Testis (tissue), 3 donors: ENCODE data around the gene POMP. TPM values are rescaled to one million over a fixed set of nuclear protein-coding genes. Genes with fewer than 3 reads are reported as not detected.

Source experiments
- DNase-seq: peaks from one replicate; pipeline ENCODE4 v3.0.0-alpha.2; 2019
- H3K27ac ChIP-seq, 2 donors: fragments of 200-600 bp; sonication (generic); one replicate each; pipeline ENCODE4 v1.5.1; 2019
- H3K27me3 ChIP-seq: fragments of 200-600 bp; sonication (generic); one replicate; pipeline ENCODE4 v1.5.1; 2019
- H3K36me3 ChIP-seq: fragments of 200-600 bp; sonication (generic); one replicate; pipeline ENCODE4 v1.5.1; 2017; ENCODE audit warnings: low read depth; ENCODE audit errors: missing control alignments
- H3K4me1 ChIP-seq: fragments of 200-600 bp; sonication (generic); one replicate; pipeline ENCODE4 v1.5.1; 2019
- H3K4me3 ChIP-seq, 2 donors: fragments of 200-600 bp; sonication (generic); one replicate each; pipeline ENCODE4 v1.5.1; 2017 to 2019
- H3K9me3 ChIP-seq: fragments of 200-600 bp; sonication (generic); one replicate; pipeline ENCODE4 v1.5.1; 2017
- CTCF ChIP-seq, 3 experiments: fragments of 450-650 bp in 2 of 3; fragments of 200-600 bp in 1 of 3; sonication (generic) in 1 of 3; IDR thresholded peaks; one replicate each; pipeline ENCODE4 v1.5.1; 2016 to 2019; ENCODE audit warnings: antibody characterized with exemption in 3 of 3, mild to moderate bottlenecking in 2 of 3, moderate library complexity in 1 of 3
- POLR2A ChIP-seq: fragments of 450-650 bp; IDR thresholded peaks from one replicate; pipeline ENCODE4 v1.6.1; 2017; ENCODE audit warnings: antibody characterized with exemption, mild to moderate bottlenecking, moderate library complexity
- WGBS, 2 donors: methylation state at CpG; one replicate each; pipeline ENCODE4 v1.1.5; 2018; 5-methylcytosine and 5-hydroxymethylcytosine counted together
- intact Hi-C: fragments of 100-400 bp; cut with DNase I; formaldehyde crosslinking; loops from one replicate; pipeline ENCODE4 v1.15.1; 2023; ENCODE audit warnings: low total_unique reads
- polyA plus RNA-seq: library from polyadenylated mRNA; stranded (reverse); fragments of 350-450 nt; fragmentation: Illumina TruSeq; extraction: RNeasy Lipid Tissue Mini Kit (QIAGEN cat#74804); gene quantifications from one replicate; pipeline ENCODE4 v1.2.3, GENCODE V29; 2014; ENCODE audit warnings: low read depth, low replicate concordance; ENCODE audit not compliant: insufficient read depth
- total RNA-seq, 2 donors: library from RNA; depleted of rRNA; stranded (reverse); fragments of >200 nt; gene quantifications; one replicate each; pipeline ENCODE4 v1.2.3, GENCODE V29; 2016

The POMP gene
- total and polyA plus RNA-seq, 3 donors from 2014 or later = 53.4 to 114 (median 57.3) TPM

DNA sequence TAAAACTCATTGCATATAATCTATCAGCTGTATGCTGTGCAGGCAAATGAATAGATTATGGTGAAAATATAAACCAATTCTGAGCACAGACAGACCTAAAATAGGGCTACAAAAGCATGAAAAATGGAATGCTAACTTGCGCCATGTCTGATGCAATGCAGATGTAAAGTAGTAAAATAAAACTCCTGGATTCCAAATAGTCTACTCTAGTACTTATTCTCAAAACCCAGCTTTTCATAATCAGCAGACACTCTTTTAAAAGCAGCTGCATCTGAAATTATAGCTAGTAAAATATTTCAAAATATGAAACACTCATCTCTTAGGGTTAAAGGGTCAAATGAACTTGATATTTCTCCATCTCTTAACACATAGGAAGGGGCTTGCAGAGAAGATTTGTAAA lies 4.7 kb upstream of the POMP start:
- intact Hi-C loops = no loop called here

GRCh38 chr13:28655561-28655960 lies 3.4 kb upstream of the POMP start:
- intact Hi-C loops = no loop called here
- WGBS, 2 donors = 67 to 81% methylated on average over 3 of the region's 3 CpGs
- Histone ChIP-seq H3K27ac (no peak overlapping the region), H3K4me1 (peaks cover 21% of the 10 kb centered on the region), H3K27me3 (no peaks in the 10 kb centered on the region), H3K4me3 (no peak overlapping the region), H3K36me3 (no peaks in the 10 kb centered on the region), H3K9me3 (no peaks in the 10 kb centered on the region)
- DNase-seq = no peak
- TF ChIP-seq CTCF (IDR thresholded peaks at IDR 0.05) = no peak
- no peak for TF ChIP-seq POLR2A

More for the DNA sequence above, 4.7 kb upstream of the POMP start:
- DNase-seq = no peak
- H3K4me1 ChIP-seq = peaks cover 11% of the 10 kb centered on the region
- 91 to 93% methylated on average over 1 of the region's 1 CpG for WGBS, 2 donors
- no peaks in the 10 kb centered on the region for H3K9me3 ChIP-seq
- H3K4me3 ChIP-seq = no peak overlapping the region
- no peaks in the 10 kb centered on the region for H3K27me3 ChIP-seq
- H3K36me3 ChIP-seq = no peaks in the 10 kb centered on the region
- TF ChIP-seq POLR2A (no peak), CTCF (IDR thresholded peaks at IDR 0.05) (no peak)
- no peak overlapping the region for H3K27ac ChIP-seq

DNA sequence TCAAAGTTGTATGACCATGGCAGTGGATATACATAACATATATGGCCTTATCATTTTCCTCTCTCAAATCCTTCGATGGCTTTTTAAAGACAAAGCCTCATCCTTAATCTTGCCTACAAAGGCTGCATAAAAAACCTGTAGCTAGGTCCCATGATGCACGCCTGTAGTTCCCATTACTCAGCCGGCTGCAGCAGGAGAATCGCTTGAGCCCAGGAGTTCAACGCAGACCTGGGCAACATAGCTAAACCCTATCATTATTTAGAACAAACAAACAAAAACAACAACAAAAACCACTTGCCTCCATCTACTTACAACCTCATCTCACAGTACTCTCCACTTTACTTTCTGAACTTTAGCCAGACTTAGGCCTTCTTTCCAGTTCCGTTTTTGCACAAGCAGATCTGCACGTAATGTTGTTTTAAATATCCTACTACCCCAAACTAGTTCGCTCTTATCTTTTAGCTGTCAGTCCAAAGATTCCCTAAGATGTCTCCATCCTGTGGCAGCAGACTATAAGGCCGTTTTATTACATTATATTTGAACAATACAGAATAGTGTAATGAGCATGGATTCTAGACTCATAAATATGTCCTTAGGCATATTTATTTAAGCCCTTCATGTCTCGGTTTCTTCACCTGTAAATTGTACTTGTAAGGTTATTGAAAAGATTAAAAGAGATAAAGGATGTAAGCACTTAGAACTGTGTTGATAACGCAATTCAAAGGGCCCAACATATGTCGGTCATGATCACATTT lies 969 bp upstream of the POMP start:
- TF ChIP-seq POLR2A (no peak), CTCF (IDR thresholded peaks at IDR 0.05) (peak in 1 of 3 experiments; percentile 6)
- Histone ChIP-seq H3K27ac (peak overlapping the region; percentile 91 to 93), H3K27me3 (no peaks in the 10 kb centered on the region), H3K4me1 (peaks cover 28% of the 10 kb centered on the region), H3K36me3 (no peaks in the 10 kb centered on the region), H3K4me3 (peak overlapping the region; percentile 91 to 98), H3K9me3 (no peaks in the 10 kb centered on the region)
- 19 to 26% methylated on average over 12 of the region's 12 CpGs for WGBS, 2 donors
- intact Hi-C loops = no loop called here
- DNase-seq = no peak

DNA sequence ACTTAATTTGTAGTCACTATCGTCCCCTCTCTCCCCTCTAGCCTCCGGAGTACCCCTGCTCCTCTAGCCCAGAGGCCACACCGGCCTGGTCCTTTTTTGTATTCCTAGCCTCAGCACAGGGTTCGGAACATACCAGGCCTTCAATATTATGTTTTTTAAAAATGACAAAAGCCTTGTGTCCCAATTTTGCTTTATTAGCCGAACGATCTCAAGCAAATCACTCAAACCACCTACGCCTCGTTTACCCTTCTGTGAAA lies 463 bp upstream of the POMP start:
- DNase-seq = no peak
- no peak for TF ChIP-seq POLR2A
- no peaks in the 10 kb centered on the region for H3K9me3 ChIP-seq
- H3K27ac ChIP-seq = peak overlapping the region; percentile 91 to 93
- no peaks in the 10 kb centered on the region for H3K27me3 ChIP-seq
- no peaks in the 10 kb centered on the region for H3K36me3 ChIP-seq
- WGBS, 2 donors = 0% methylated on average over 8 of the region's 8 CpGs
- H3K4me1 ChIP-seq = peaks cover 28% of the 10 kb centered on the region
- intact Hi-C loops = no loop called here
- peak overlapping the region; percentile 91 to 98 for H3K4me3 ChIP-seq

DNA sequence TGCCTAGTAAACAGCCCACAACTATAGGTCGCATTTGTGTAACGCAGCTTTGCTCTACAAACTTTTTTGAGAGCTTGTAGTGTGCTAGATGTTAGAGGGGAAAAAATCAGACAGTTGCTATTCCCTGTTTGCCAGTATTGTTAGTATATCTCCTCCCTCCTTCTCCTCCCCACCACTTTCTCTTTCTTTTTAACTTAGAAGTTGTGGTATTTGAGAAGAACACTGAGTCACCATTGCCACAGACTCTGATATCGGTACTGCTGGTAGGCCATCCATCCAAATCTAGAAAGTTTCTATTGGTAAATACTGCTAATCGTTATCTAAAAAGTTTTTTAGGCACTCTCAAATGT lies 666 bp downstream of the POMP start:
- peaks cover 28% of the 10 kb centered on the region for H3K4me1 ChIP-seq

More for the DNA sequence above, 666 bp downstream of the POMP start:
- WGBS, 2 donors = 9 to 13% methylated on average over 4 of the region's 4 CpGs
- Histone ChIP-seq H3K4me3 (peak overlapping the region; percentile 91 to 98), H3K36me3 (no peaks in the 10 kb centered on the region), H3K27ac (peak overlapping the region; percentile 91 to 93), H3K27me3 (no peaks in the 10 kb centered on the region), H3K9me3 (no peaks in the 10 kb centered on the region)
- no peak for TF ChIP-seq CTCF (IDR thresholded peaks at IDR 0.05)
- TF ChIP-seq POLR2A = no peak
- intact Hi-C loops = no loop called here
- no peak for DNase-seq
